GM06990 (cell line): ENCODE measurements around the gene LUC7L3.

Source experiments
- DNase-seq: peaks from one replicate; pipeline ENCODE4 v3.0.0-alpha.2; 2011; ENCODE audit not compliant: insufficient read length; ENCODE audit errors: extremely low read depth
- H3K27me3 ChIP-seq: replicated peaks from 2 replicates; pipeline ENCODE4 v1.6.0; 2011; ENCODE audit warnings: low read length; ENCODE audit not compliant: control insufficient read depth, insufficient read depth
- H3K36me3 ChIP-seq: 2 replicates; pipeline ENCODE4 v1.5.1; 2011; ENCODE audit warnings: low read length; ENCODE audit not compliant: control insufficient read depth, insufficient read depth
- H3K4me3 ChIP-seq: replicated peaks from 2 replicates; pipeline ENCODE4 v1.5.1; 2011; ENCODE audit warnings: low read depth, mild to moderate bottlenecking, control low read depth, low read length
- TF ChIP-seq, protein P1 (sequence below): IDR thresholded peaks from 2 replicates; pipeline ENCODE4 v1.5.1; 2011; ENCODE audit warnings: low read length, control low read depth, mild to moderate bottlenecking, inconsistent platforms; ENCODE audit not compliant: insufficient read depth, poor library complexity, severe bottlenecking

Gene LUC7L3

GRCh38 chr17:50731575-50732460, 12.4 kb downstream of the LUC7L3 start:
- H3K27me3 ChIP-seq = no peaks in the 10 kb centered on the region
- H3K4me3 ChIP-seq = no peak overlapping the region
- no peak for DNase-seq
- TF ChIP-seq, protein P1, sequence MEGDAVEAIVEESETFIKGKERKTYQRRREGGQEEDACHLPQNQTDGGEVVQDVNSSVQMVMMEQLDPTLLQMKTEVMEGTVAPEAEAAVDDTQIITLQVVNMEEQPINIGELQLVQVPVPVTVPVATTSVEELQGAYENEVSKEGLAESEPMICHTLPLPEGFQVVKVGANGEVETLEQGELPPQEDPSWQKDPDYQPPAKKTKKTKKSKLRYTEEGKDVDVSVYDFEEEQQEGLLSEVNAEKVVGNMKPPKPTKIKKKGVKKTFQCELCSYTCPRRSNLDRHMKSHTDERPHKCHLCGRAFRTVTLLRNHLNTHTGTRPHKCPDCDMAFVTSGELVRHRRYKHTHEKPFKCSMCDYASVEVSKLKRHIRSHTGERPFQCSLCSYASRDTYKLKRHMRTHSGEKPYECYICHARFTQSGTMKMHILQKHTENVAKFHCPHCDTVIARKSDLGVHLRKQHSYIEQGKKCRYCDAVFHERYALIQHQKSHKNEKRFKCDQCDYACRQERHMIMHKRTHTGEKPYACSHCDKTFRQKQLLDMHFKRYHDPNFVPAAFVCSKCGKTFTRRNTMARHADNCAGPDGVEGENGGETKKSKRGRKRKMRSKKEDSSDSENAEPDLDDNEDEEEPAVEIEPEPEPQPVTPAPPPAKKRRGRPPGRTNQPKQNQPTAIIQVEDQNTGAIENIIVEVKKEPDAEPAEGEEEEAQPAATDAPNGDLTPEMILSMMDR = no peak
- H3K36me3 ChIP-seq = peaks cover 2% of the 10 kb centered on the region

DNA sequence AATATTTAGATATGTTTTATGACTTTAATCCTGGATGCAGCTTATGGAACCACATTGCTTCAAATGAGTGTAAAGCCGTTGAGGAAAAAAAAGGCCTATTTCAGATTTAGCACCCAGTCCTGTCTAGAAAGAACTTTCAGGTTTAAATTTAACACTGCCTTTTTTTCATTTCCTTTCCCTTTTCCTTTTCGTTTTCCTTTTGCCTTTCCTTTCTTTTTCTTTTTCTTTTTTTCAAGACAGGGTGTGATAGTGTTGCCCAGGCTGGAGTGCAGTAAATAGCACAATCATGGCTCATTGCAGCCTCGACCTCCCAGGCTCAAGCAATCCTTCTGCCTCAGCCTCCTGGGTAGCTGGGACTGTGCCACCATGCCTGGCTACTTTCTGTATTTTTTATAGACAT, 15.9 kb downstream of the LUC7L3 start:
- peaks cover 2% of the 10 kb centered on the region for H3K36me3 ChIP-seq
- DNase-seq = no peak
- H3K27me3 ChIP-seq = no peaks in the 10 kb centered on the region
- H3K4me3 ChIP-seq = no peak overlapping the region
- TF ChIP-seq, protein P1 = no peak

DNA sequence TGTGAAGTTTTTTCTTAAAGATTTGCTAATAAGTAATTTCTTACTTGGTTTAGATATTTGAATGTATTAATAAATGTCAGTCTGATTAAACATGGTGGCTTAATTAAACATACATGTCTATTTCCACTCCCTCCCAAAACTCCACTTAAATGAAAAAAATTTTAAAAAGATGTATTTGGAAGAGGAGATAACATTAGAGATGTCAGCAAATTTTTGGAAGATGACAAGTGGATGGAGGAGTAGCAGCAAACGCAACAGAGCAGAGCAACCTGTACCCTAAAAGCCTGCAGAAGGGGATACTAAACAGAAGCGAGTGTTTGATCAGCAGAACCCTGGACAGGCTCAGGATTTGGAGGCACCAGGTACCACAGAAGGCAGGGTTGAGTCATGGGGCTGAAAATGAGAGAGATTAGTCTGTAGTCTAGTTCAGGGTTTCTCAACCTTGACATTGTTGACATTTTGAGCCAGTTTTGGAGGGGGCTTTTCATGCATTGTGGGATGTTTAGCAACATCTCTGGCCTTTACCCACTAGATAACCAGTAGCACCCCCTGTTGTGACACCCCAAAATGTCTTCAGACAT, 17.8 kb downstream of the LUC7L3 start:
- Histone ChIP-seq H3K27me3 (no peaks in the 10 kb centered on the region), H3K36me3 (peaks cover 8% of the 10 kb centered on the region), H3K4me3 (no peak overlapping the region)
- TF ChIP-seq, protein P1 = no peak
- no peak for DNase-seq

GRCh38 chr17:50739098-50739497, 19.7 kb downstream of the LUC7L3 start:
- no peak for DNase-seq
- Histone ChIP-seq H3K4me3 (no peak overlapping the region), H3K27me3 (no peaks in the 10 kb centered on the region), H3K36me3 (peaks cover 8% of the 10 kb centered on the region)
- TF ChIP-seq, protein P1 = no peak

GRCh38 chr17:50745631-50746030, 26.2 kb downstream of the LUC7L3 start:
- no peak for DNase-seq
- peaks cover 22% of the 10 kb centered on the region for H3K36me3 ChIP-seq
- TF ChIP-seq, protein P1 = no peak
- no peaks in the 10 kb centered on the region for H3K27me3 ChIP-seq
- H3K4me3 ChIP-seq = no peak overlapping the region
